GM21723 (cell line): ENCODE data around the gene RASIP1.

ENCODE experiments used
- ATAC-seq: cut with Tn5 transposase; IDR thresholded peaks from one replicate; pipeline ENCODE4 v1.9.1; 2021; ENCODE audit warnings: mild to moderate bottlenecking, moderate library complexity; ENCODE audit not compliant: unreplicated experiment

Gene RASIP1

GRCh38 chr19:48678201-48678600 lies 62.2 kb downstream of the RASIP1 start:
- no peak for ATAC-seq

GRCh38 chr19:48676887-48677286 lies 63.5 kb downstream of the RASIP1 start:
- no peak for ATAC-seq

GRCh38 chr19:48676487-48676886 lies 63.9 kb downstream of the RASIP1 start:
- ATAC-seq: no peak

DNA sequence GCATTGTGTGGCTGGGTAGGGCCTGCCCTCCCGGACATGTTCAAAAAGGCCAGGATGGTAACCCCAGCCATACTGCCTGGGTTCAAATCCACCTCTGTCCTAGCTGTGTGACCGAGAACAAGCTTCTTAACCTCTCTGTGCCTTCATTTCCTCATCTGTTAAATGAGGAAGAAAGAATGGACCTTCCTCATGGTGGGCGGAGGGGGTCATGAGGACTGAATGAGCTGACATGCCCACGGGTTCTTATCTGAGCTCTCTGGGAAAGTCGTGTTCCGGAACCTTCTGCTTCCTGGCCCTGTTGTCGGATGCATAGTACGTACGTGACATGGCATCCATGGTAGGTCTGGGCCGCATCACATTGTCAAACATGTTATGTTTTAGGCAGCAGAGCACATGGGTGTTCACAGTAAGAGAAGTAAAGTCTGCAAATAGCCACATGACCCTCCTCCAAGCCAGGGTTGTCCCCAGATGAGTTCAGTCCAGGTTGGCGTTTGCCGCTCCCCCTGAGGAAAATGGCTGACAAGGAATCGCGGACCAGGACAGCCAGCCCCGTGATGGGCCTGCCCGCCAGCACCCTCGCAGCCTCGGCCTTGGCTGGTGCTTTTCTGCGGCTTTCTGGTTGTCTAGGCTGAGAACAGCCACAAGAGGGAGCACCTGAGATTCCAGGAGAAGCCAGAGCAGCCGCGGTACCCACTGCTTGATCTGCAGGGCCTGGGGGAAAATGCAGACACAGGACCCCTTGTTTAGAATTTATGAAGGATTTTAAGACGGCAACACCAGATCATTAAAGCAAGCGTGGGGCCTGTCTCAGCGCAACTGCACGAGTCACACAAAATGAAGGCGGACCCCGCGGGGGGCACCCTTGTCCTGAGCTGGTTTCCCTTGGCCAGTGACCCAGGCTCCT lies 65.2 kb downstream of the RASIP1 start:
- no peak for ATAC-seq

DNA sequence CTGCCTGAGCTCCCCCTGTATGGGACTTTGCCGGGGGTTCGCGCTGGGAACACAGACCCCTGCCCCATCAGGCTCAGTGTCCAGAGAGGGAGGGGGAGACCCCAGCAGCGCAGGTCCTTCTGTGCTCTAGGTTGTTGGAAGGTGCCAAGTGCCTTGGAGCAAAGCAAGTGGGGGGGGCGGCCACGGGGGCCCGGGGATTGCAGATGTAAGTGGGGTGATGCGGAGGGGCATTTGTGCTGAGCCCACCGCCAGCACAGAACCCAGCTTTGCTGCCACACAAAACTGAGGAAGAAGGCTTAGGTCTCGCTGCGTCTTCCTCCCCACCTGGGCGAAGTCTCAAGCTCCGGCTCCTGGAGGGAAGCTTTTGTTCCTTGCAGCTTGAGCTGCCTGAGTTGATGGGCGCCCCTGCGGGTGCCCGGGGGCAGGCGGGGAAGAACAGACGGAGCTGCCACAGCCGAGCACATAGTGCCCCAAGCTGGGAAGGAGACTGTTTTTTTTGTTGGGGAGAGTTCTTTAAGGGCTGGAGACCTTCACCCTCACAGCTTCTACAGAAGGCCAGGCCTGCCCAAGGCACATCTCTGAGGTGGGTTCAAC lies 66.1 kb downstream of the RASIP1 start:
- ATAC-seq: no peak

DNA sequence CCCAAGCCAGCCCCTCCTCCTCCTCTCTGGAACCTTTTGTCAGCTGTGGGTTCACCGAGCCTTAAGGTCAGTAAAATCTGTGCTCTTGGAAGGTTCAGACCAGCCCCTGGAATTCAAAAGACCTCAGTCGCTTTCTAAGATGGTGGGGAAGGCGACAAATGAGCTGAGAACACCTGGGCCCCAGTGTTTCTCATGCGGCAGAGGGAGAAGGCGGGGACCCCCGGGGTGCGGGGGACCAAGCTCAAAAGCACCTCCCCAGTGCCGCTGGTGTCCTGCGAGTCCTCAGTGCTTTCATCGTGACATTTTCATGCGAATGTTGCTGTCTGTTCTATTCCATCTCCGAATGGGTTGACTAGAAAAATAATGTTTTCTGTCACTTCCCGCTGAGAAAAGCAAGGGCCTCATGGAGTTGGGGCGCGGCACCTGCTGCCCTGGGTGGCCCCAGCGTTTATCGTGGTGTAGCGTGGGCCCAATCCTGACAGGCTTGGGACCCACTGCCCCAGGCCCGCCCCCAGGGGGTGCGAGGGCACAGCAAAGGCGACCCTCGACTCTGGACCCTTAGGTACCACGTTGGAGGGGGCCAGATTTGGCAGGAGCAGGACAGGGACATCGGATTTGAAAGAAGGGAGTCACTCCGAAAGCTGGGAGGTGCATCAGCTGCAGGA lies 66.8 kb downstream of the RASIP1 start:
- no peak for ATAC-seq

- ATAC-seq: no peak
Measured at GRCh38 chr19:48672994-48673393, 67.4 kb downstream of the RASIP1 start, which contains the start of gene NTN5. NTN5 (minus strand) TSS chr19:48673017; CDS start chr19:48670986, 2,031 bp downstream.

- ATAC-seq: no peak
Measured at GRCh38 chr19:48671446-48671995, 68.9 kb downstream of the RASIP1 start.

DNA sequence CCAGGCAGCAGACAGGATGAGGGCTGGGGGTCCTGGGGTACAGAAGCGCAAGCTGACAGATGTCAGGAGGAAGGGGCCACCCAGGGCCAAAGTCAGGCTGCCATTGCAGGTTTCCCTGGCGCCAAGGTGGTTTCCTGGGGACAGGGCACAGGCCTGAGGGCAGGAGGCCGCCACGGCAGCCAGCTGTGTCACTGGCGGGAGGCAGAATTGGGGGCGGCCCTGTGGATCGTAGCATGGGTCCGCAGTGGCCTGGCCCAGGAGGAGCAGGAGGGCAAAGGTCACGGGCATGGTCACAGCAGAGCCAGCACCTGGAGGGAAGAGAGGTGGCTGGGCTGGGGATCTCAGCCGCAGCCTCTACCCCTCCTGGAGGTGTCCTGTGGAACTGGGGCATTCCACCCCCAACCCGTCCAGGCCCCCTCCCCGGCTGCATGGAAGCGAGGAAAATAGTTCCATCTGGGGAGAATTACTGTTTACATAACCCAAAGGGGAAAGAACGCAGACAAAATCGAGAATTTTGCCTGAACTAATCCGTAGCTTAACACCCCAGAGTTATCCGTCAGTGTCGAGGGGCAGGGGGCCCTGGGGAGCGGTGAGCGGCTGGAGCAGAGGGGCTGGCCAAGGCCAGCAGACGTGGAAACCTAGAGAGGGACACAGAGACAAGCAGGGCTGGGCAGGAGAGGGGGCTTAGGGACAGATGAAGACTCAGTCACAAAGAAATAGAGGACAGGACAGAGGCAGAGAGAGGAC lies 69.5 kb downstream of the RASIP1 start:
- no peak for ATAC-seq
